K562 (cell line): Measurements from ENCODE around the gene DZIP3. TPM values are rescaled to one million over a fixed set of nuclear protein-coding genes. Genes with fewer than 3 reads are reported as not detected.

Experiments used
- CHD7 ChIP-seq: fragments of 200-600 bp; sonication (generic); IDR thresholded peaks from one replicate; pipeline ENCODE4 v1.6.1; 2012; ENCODE audit warnings: mild to moderate bottlenecking, low read depth, low read length, inconsistent platforms
- ZNF347 ChIP-seq: fragments of 450-650 bp; formaldehyde crosslinking; IDR thresholded peaks from 2 replicates; pipeline ENCODE4 v1.4.0; 2020; ENCODE audit warnings: low read depth, mild to moderate bottlenecking, moderate library complexity
- ZNF609 ChIP-seq: sonication (generic); formaldehyde crosslinking; IDR thresholded peaks from 2 replicates; pipeline ENCODE4 v1.8.1; 2023; ENCODE audit warnings: missing genetic modification reagents, mild to moderate bottlenecking, borderline replicate concordance
- polyA plus RNA-seq, 8 experiments: library from polyadenylated mRNA; depleted of rRNA in 4 of 8; stranded (reverse) in 5 of 8; unstranded in 3 of 8; fragments of >200 nt; fragmentation: Nextera tagmentation in 2 of 8; fragmentation: Illumina TruSeq in 1 of 8; extraction: Ambion mirVana in 2 of 8; extraction: Trizol in 1 of 8; gene quantifications; 2 replicates each; pipeline versions ENCODE4 v1.2.1 to v1.2.3, GENCODE V29; 2011 to 2014; ENCODE audit warnings: inconsistent platforms in 1 of 8, missing spikeins in 1 of 8
- total RNA-seq, 7 experiments: library from RNA; depleted of rRNA in 6 of 7; stranded (reverse); fragments of >200 nt in 6 of 7; fragmentation: Illumina TruSeq in 2 of 7; extraction: Trizol in 2 of 7; gene quantifications; 2 replicates each; pipeline versions ENCODE4 v1.2.1 to v1.2.3, GENCODE V29; 2011 to 2021; ENCODE audit warnings: low replicate concordance in 1 of 7

The DZIP3 gene
- total and polyA plus RNA-seq, 9 of the 15 experiments (the other 6 are each of a cell fraction or from before 2014, with no cell fraction given) = 3.5 to 9.7 (median 5.7) TPM

GRCh38 chr3:108564564-108564963 lies 25.0 kb upstream of the DZIP3 start (continued):
- no peak for TF ChIP-seq ZNF609 (CRISPR knock-in tag)
- no peak for TF ChIP-seq CHD7
- TF ChIP-seq ZNF347 = no peak
